NB4 (cell line): ENCODE results near the gene RSPH1.

Source experiments
- CTCF ChIP-seq: IDR thresholded peaks from one replicate; pipeline ENCODE4 v1.5.1; 2012; ENCODE audit warnings: low read depth, low read length
- MAX ChIP-seq: IDR thresholded peaks from 2 replicates; pipeline ENCODE4 v1.6.1; 2011; ENCODE audit warnings: low read depth, low read length
- POLR2A ChIP-seq: IDR thresholded peaks from 2 replicates; pipeline ENCODE4 v1.6.1; 2011; ENCODE audit warnings: mild to moderate bottlenecking; ENCODE audit not compliant: insufficient read length; ENCODE audit errors: extremely low read depth

- TF ChIP-seq CTCF: no peak
- TF ChIP-seq POLR2A: no peak
- no peak for TF ChIP-seq MAX
Observed at GRCh38 chr21:42443876-42444744, 51.9 kb downstream of the RSPH1 start.
